Left forelimb (tissue), 1 donor: Measurements from ENCODE around the gene VPS29.

Experiments used
- DNase-seq: peaks from one replicate; pipeline ENCODE4 v3.0.0-alpha.2; 2018; ENCODE audit warnings: low spot score

VPS29 gene

DNA sequence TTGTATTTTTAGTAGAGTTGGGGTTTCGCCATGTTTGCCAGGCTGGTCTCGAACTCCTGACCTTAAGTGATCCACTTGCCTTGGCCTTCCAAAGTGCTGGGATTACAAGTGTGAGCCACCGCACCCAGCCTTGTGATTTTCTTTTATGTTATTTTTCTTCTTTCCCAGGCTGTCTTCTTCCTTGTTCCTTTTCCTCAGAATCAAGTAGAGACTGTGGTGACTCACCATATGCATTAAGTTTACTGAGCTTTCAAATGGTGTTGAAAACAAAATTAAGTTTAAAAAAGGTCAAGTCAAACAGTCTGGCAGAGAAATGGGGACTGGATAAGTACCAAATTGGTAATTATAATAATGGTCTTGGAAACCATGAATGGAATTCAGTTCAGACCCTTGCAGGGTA, 57.5 kb downstream of the VPS29 start:
- no peak for DNase-seq
